Trophoblast cell (in vitro differentiated cells and primary cell): ENCODE results near the gene KDM4B.
"Not testable (repeated sequence)": the region's sequence is repeated elsewhere in the genome, so short reads cannot be mapped to it uniquely, and the experiment has no call there.

Experiments used
- DNase-seq, 2 donors: peaks; one replicate each; pipeline ENCODE4 v3.0.0-alpha.2; 2016
- H2AFZ ChIP-seq: 2 replicates; pipeline ENCODE4 v1.6.1; 2013; ENCODE audit warnings: low read length, moderate library complexity, mild to moderate bottlenecking; ENCODE audit not compliant: insufficient read depth, poor library complexity
- H2AK5ac ChIP-seq: 2 replicates; pipeline ENCODE4 v1.6.1; 2013; ENCODE audit warnings: mild to moderate bottlenecking, low read length
- H2BK120ac ChIP-seq: 2 replicates; pipeline ENCODE4 v1.6.1; 2013; ENCODE audit warnings: low read length, mild to moderate bottlenecking, moderate library complexity; ENCODE audit not compliant: insufficient read depth, poor library complexity
- H2BK12ac ChIP-seq: 2 replicates; pipeline ENCODE4 v1.6.1; 2013; ENCODE audit warnings: mild to moderate bottlenecking, low read length, moderate library complexity
- H2BK5ac ChIP-seq: 2 replicates; pipeline ENCODE4 v1.6.1; 2013; ENCODE audit warnings: low read length, low read depth, moderate library complexity, mild to moderate bottlenecking; ENCODE audit not compliant: poor library complexity
- H3K14ac ChIP-seq: 2 replicates; pipeline ENCODE4 v1.6.1; 2013; ENCODE audit warnings: mild to moderate bottlenecking, low read length
- H3K18ac ChIP-seq: 2 replicates; pipeline ENCODE4 v1.6.1; 2013; ENCODE audit warnings: mild to moderate bottlenecking, low read length
- H3K23ac ChIP-seq: 2 replicates; pipeline ENCODE4 v1.6.1; 2013; ENCODE audit warnings: low read length
- H3K27ac ChIP-seq: 2 replicates; pipeline ENCODE4 v1.5.1; 2013; ENCODE audit warnings: low read depth, mild to moderate bottlenecking, inconsistent platforms, low read length, moderate library complexity
- H3K27me3 ChIP-seq: 2 replicates; pipeline ENCODE4 v1.6.1; 2013; ENCODE audit warnings: inconsistent platforms, mild to moderate bottlenecking, low read length, moderate library complexity; ENCODE audit not compliant: insufficient read depth
- H3K36me3 ChIP-seq, 2 experiments: 1 replicate in 1 of 2; 2 replicates in 1 of 2; pipeline ENCODE4 v1.6.1; 2013; ENCODE audit warnings: low read length in 2 of 2, mild to moderate bottlenecking in 2 of 2, moderate library complexity in 1 of 2; ENCODE audit not compliant: insufficient read depth in 2 of 2, control insufficient read depth in 1 of 2
- H3K4ac ChIP-seq: 2 replicates; pipeline ENCODE4 v1.6.1; 2013; ENCODE audit warnings: low read depth, mild to moderate bottlenecking, low read length, moderate library complexity
- H3K4me1 ChIP-seq, 2 experiments: 1 replicate in 1 of 2; 2 replicates in 1 of 2; pipeline ENCODE4 v1.6.1; 2013; ENCODE audit warnings: low read length in 2 of 2, mild to moderate bottlenecking in 2 of 2, moderate library complexity in 1 of 2; ENCODE audit not compliant: insufficient read depth in 2 of 2, control insufficient read depth in 1 of 2
- H3K4me2 ChIP-seq: 2 replicates; pipeline ENCODE4 v1.6.1; 2013; ENCODE audit warnings: inconsistent platforms, mild to moderate bottlenecking, low read length, moderate library complexity
- H3K4me3 ChIP-seq: 2 replicates; pipeline ENCODE4 v1.5.1; 2013; ENCODE audit warnings: mild to moderate bottlenecking, low read depth, low read length, inconsistent platforms
- H3K79me1 ChIP-seq: one replicate; pipeline ENCODE4 v1.6.1; 2013; ENCODE audit warnings: low read length
- H3K79me2 ChIP-seq: 2 replicates; pipeline ENCODE4 v1.6.1; 2013; ENCODE audit warnings: low read length, mild to moderate bottlenecking; ENCODE audit not compliant: control insufficient read depth, insufficient read depth, poor library complexity
- H3K9ac ChIP-seq: 2 replicates; pipeline ENCODE4 v1.6.1; 2013; ENCODE audit warnings: mild to moderate bottlenecking, low read length
- H3K9me3 ChIP-seq: 2 replicates; pipeline ENCODE4 v1.6.1; 2013; ENCODE audit warnings: low read depth, mild to moderate bottlenecking, control low read depth, inconsistent platforms, low read length; ENCODE audit not compliant: insufficient read depth
- H4K12ac ChIP-seq: 2 replicates; pipeline ENCODE4 v1.6.1; 2013; ENCODE audit warnings: low read depth, mild to moderate bottlenecking, low read length, moderate library complexity
- H4K8ac ChIP-seq: 2 replicates; pipeline ENCODE4 v1.6.1; 2013; ENCODE audit warnings: low read depth, mild to moderate bottlenecking, low read length, moderate library complexity
- H4K91ac ChIP-seq: one replicate; pipeline ENCODE4 v1.6.1; 2013; ENCODE audit warnings: low read depth, mild to moderate bottlenecking, low read length, moderate library complexity
- WGBS: extraction: QIAGEN DNeasy Blood & Tissue Kit; methylation state at CpG from one replicate; pipeline ENCODE4 v1.1.7; 2013; ENCODE audit warnings: missing lambda C conversion rate; ENCODE audit not compliant: insufficient read length, insufficient coverage; ENCODE audit errors: extremely low coverage; 5-methylcytosine and 5-hydroxymethylcytosine counted together

KDM4B gene

DNA sequence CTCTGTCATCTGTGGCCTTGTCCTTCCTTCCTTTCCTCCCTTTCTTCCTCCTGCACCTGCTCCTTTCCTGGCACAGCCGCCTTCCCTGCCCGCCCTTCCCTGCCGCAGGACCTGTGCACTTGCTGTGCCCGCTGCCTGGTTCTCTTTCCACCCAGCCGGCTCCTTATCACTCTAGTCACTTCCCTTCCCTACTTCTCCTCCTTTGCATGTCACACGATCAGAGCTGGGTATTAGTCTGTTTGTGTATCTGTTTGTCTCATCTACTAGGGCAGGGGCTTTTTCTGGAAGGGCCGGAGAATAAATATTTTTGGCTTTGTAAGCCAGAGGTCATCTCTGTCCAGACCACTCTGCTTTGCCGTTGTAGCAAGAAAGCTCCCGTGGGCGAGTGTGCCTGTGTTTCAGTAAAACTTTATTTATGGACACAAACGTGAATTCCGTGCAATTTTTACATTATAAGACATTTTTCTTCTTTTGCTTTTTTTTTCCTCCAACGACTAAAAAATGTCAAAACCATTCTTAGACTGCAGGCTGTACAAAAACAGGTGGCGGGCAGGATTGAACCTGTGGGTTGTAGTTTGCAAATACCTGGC is 6.1 kb downstream of the KDM4B start:
- H3K79me1 ChIP-seq: peaks cover 46% of the 10 kb centered on the region
- peak overlapping the region; percentile 23 for H2AK5ac ChIP-seq
- H3K9me3 ChIP-seq: no peaks in the 10 kb centered on the region
- H2BK120ac ChIP-seq: peak overlapping the region; percentile 45
- H3K4me3 ChIP-seq: no peak overlapping the region
- peak overlapping the region; percentile 30 for H3K4ac ChIP-seq
- peaks cover 5 to 7% of the 10 kb centered on the region in 2 experiments for H3K36me3 ChIP-seq
- H2AFZ ChIP-seq: no peak overlapping the region
- peaks cover 53 to 57% of the 10 kb centered on the region in 2 experiments for H3K4me1 ChIP-seq
- peak overlapping the region; percentile 91 for H3K27ac ChIP-seq
- H3K23ac ChIP-seq: no peak overlapping the region
- peak; percentile 54 to 74 for DNase-seq
- H4K8ac ChIP-seq: peak overlapping the region; percentile 30
- no peak overlapping the region for H4K12ac ChIP-seq
- no peaks in the 10 kb centered on the region for H3K27me3 ChIP-seq
- H3K18ac ChIP-seq: no peak overlapping the region
- H2BK12ac ChIP-seq: no peak overlapping the region
- no peak overlapping the region for H3K14ac ChIP-seq
- peak overlapping the region; percentile 34 for H2BK5ac ChIP-seq
- no CpG with 5 or more reads among the region's 14 CpGs for WGBS
- H3K79me2 ChIP-seq: peaks cover 49% of the 10 kb centered on the region
- H3K4me2 ChIP-seq: peak overlapping the region; percentile 11
- peak overlapping the region; percentile 45 for H4K91ac ChIP-seq
- no peak overlapping the region for H3K9ac ChIP-seq

DNA sequence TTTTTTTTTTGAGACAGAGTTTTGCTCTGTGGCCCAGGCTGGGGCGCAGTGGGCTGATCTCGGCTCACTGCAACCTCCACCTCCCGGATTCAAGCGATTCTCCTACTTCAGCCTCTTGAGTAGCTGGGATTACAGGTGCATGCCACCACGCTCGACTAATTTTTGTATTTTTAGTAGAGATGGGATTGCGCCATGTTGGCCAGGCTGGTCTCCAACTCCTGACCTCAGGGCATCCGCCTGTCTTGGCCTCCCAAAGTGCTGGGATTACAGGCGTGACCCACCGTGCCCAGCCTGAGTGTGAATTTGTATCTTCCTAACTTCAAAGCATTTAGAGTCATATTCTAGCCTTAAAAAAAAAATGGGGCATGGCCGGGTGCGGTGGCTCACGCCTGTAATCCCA is 6.7 kb downstream of the KDM4B start:
- WGBS: no CpG with 5 or more reads among the region's 13 CpGs
- DNase-seq: peak; percentile 42 to 65
- not testable (repeated sequence) for H3K9me3 ChIP-seq, H3K14ac ChIP-seq, H3K23ac ChIP-seq, H4K12ac ChIP-seq, H3K36me3 ChIP-seq, H3K4me2 ChIP-seq, H2AFZ ChIP-seq, H2BK120ac ChIP-seq, H3K18ac ChIP-seq, H3K4me3 ChIP-seq, H2AK5ac ChIP-seq, H2BK12ac ChIP-seq, H3K9ac ChIP-seq, H3K4ac ChIP-seq, H2BK5ac ChIP-seq, H3K27me3 ChIP-seq, H4K8ac ChIP-seq
- peaks cover 41% of the 10 kb centered on the region for H3K79me1 ChIP-seq
- peaks cover 53 to 57% of the 10 kb centered on the region in 2 experiments for H3K4me1 ChIP-seq
- H3K79me2 ChIP-seq: peaks cover 47% of the 10 kb centered on the region
- H3K27ac ChIP-seq: peak overlapping the region; percentile 91
- peak overlapping the region; percentile 45 for H4K91ac ChIP-seq

DNA sequence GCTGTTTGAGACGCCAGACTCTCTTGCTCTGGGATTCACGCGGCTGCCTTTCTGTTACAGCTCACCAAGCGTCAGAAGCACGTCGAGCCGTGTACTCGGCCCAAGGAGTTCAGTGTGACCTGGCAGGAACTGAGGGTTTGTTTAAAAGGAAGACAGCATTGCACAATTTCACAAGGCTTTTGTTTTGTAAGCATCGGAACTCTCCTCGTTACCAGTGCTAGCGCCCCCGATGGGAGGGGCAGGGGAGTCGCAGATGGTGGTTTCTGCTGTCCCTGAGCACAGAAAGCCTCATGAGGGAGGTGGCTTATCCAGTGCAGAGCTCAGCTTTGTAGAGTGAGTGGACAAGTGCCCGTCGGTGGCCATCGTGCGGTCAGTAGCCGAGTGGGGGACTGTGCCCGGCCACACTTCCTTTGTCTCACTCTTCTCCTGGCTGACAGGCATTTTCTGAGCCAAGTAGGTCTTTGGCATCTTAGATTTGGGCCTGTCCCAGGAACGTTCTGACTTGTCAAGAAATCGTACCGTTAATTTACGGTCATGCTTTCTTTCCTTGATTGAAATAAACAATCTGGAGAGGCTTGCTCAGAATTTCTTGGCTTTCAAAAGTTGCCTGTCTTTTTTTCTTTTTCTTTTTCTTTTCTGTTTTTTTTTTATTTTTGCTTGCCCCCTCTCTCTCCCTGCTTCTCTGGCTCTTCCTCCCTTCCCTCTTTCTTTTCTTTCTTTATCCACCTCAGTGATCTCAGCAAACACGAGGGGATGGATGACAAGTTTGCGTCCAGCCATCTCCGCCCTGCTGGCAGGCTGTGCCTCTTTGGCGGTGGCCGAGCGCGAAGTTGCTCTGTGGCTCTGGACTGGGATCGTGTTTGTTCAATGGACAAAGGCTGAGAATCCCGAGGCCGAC is 7.7 kb downstream of the KDM4B start:
- peak overlapping the region; percentile 91 for H3K27ac ChIP-seq
- peak overlapping the region; percentile 69 for H2BK120ac ChIP-seq
- peaks cover 46% of the 10 kb centered on the region for H3K79me2 ChIP-seq
- peak overlapping the region; percentile 88 for H2AK5ac ChIP-seq
- peak overlapping the region; percentile 72 for H2BK5ac ChIP-seq
- no peak overlapping the region for H3K23ac ChIP-seq
- peak overlapping the region; percentile 74 for H2BK12ac ChIP-seq
- H3K18ac ChIP-seq: peak overlapping the region; percentile 89
- H3K4me2 ChIP-seq: peak overlapping the region; percentile 27
- H4K91ac ChIP-seq: peak overlapping the region; percentile 80
- H4K8ac ChIP-seq: peak overlapping the region; percentile 53
- H3K4me3 ChIP-seq: no peak overlapping the region
- H3K9ac ChIP-seq: no peak overlapping the region
- peak overlapping the region; percentile 53 for H2AFZ ChIP-seq
- H3K27me3 ChIP-seq: no peaks in the 10 kb centered on the region
- H3K9me3 ChIP-seq: no peaks in the 10 kb centered on the region
- DNase-seq: peak; percentile 84 to 91
- H3K14ac ChIP-seq: peak overlapping the region; percentile 82
- peaks cover 7 to 9% of the 10 kb centered on the region in 2 experiments for H3K36me3 ChIP-seq
- peaks cover 37% of the 10 kb centered on the region for H3K79me1 ChIP-seq
- peak overlapping the region; percentile 39 for H4K12ac ChIP-seq
- peak overlapping the region; percentile 82 for H3K4ac ChIP-seq
- H3K4me1 ChIP-seq: peaks cover 53 to 60% of the 10 kb centered on the region in 2 experiments
- WGBS: no CpG with 5 or more reads among the region's 33 CpGs

DNA sequence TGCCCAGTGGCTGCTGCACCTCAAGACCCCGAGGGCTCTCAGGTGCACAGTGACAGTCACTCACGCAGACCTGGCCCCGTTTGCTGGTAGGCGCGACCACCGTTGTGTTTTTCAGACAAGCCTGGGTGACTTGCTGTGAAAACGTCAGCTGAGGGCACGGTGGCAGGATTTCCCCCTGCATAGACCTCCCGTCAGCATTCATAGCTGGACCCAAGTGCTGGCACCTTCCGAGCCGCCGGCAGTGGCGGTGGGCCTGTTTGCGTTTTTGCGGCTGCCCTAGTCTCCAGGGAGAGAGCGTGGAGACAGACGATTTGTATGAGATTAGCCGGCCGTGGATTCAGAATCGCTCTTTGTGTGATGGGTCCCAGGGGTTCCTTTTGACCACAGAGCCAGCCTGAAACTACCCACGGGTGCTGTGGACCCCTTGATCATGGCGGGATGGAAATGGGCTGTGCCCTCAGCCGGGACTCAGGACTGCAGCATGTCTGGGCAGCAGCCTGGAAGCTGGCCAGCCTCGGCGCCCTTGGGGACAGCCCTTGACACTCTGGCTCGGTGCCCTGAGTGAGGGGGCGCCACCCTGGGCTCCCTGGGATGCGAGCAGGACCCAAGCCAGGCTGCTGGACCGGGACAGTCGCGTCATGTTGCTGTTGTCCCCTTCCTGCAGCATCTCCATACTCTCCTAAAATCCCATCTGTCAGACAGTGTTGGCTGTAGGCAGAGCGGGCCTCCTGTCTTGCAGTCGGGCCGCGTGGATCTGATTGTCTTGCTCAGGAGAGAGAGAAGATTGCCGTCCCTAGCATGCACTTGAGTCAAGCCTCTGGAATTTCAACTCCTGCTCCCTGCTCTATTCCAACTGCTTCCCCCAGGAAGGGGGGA is 8.6 kb downstream of the KDM4B start:
- peaks cover 7 to 8% of the 10 kb centered on the region in 2 experiments for H3K36me3 ChIP-seq
- peak overlapping the region; percentile 88 for H2AK5ac ChIP-seq
- peak overlapping the region; percentile 85 for H3K18ac ChIP-seq
- H2BK120ac ChIP-seq: peak overlapping the region; percentile 18
- no CpG with 5 or more reads among the region's 36 CpGs for WGBS
- peaks cover 38% of the 10 kb centered on the region for H3K79me2 ChIP-seq
- peak overlapping the region; percentile 91 for H3K27ac ChIP-seq
- H4K12ac ChIP-seq: peak overlapping the region; percentile 24
- H3K79me1 ChIP-seq: peaks cover 31% of the 10 kb centered on the region
- peak overlapping the region; percentile 80 for H4K91ac ChIP-seq
- peak overlapping the region; percentile 82 for H3K4ac ChIP-seq
- H3K14ac ChIP-seq: peak overlapping the region; percentile 33
- H3K4me1 ChIP-seq: peaks cover 45 to 52% of the 10 kb centered on the region in 2 experiments
- H3K4me2 ChIP-seq: peak overlapping the region; percentile 6
- H2BK12ac ChIP-seq: peak overlapping the region; percentile 14
- H3K4me3 ChIP-seq: no peak overlapping the region
- H2AFZ ChIP-seq: peak overlapping the region; percentile 53
- H3K23ac ChIP-seq: no peak overlapping the region
- peak overlapping the region; percentile 3 for H4K8ac ChIP-seq
- H2BK5ac ChIP-seq: peak overlapping the region; percentile 72
- no peaks in the 10 kb centered on the region for H3K27me3 ChIP-seq
- DNase-seq: peak; percentile 68 to 76
- no peaks in the 10 kb centered on the region for H3K9me3 ChIP-seq
- peak overlapping the region; percentile 30 for H3K9ac ChIP-seq
